Stimulated activated naive B cell treated with anti-CD40 and anti-IgM and Interleukin-4, amounts not matched to agents 10 μg/mL and 1 μg/mL and 100 μg/mL, for 72 hours (primary cell): Measurements from ENCODE around the gene NIT1.
A peak's percentile ranks its signal among the peaks of the same experiment; 100 is the strongest.
"Not testable (repeated sequence)": the region's sequence is repeated elsewhere in the genome, so short reads cannot be mapped to it uniquely, and the experiment has no call there.

Experiments
- ATAC-seq, 2 donors: fragments of 150-1000 bp; cut with Tn5 transposase; replicated peaks; 2 replicates each; pipeline ENCODE4 v1.10.0; 2021; ENCODE audit warnings: moderate library complexity in 1 of 2
- DNase-seq: peaks from one replicate; pipeline ENCODE4 v3.0.0; 2021
- H3K27ac Mint-ChIP-seq: one replicate; pipeline ENCODE4 v1.8.0; 2022; ENCODE audit warnings: mild to moderate bottlenecking, mixed read lengths
- H3K27me3 Mint-ChIP-seq, 2 donors: one replicate each; pipeline ENCODE4 v1.8.0; 2022; ENCODE audit warnings: mixed read lengths in 2 of 2
- H3K36me3 Mint-ChIP-seq, 2 donors: one replicate each; pipeline ENCODE4 v1.8.0; 2022; ENCODE audit warnings: mixed read lengths in 2 of 2, mild to moderate bottlenecking in 1 of 2
- H3K4me1 Mint-ChIP-seq, 2 donors: one replicate each; pipeline ENCODE4 v1.8.0; 2022; ENCODE audit warnings: mixed read lengths in 2 of 2, mild to moderate bottlenecking in 1 of 2
- H3K4me3 Mint-ChIP-seq, 2 donors: one replicate each; pipeline ENCODE4 v1.8.0; 2022; ENCODE audit warnings: mild to moderate bottlenecking in 2 of 2, mixed read lengths in 2 of 2, moderate library complexity in 1 of 2
- H3K9me3 Mint-ChIP-seq, 2 donors: one replicate each; pipeline ENCODE4 v1.8.0; 2022; ENCODE audit warnings: mixed read lengths in 2 of 2, mild to moderate bottlenecking in 1 of 2

NIT1 gene

GRCh38 chr1:161114556-161114955 is 3.3 kb upstream of the NIT1 start:
- ATAC-seq: no peak
- no peak for DNase-seq
- peaks cover 14 to 27% of the 10 kb centered on the region in 2 donors for H3K36me3 Mint-ChIP-seq
- H3K27ac Mint-ChIP-seq: no peak overlapping the region
- H3K9me3 Mint-ChIP-seq: no peaks in the 10 kb centered on the region
- peak overlapping the region in 1 of 2 donors; percentile 0 for H3K4me3 Mint-ChIP-seq
- no peaks in the 10 kb centered on the region for H3K27me3 Mint-ChIP-seq
- H3K4me1 Mint-ChIP-seq: peaks cover 35 to 68% of the 10 kb centered on the region in 2 donors

GRCh38 chr1:161115132-161115711 is 2.7 kb upstream of the NIT1 start:
- no peak for ATAC-seq
- peak overlapping the region in 1 of 2 donors; percentile 41 for H3K4me3 Mint-ChIP-seq

GRCh38 chr1:161115961-161116360 is 1.9 kb upstream of the NIT1 start:
- H3K9me3 Mint-ChIP-seq, H3K27me3 Mint-ChIP-seq, ATAC-seq, DNase-seq: not testable (repeated sequence)
- Mint-ChIP-seq H3K4me3 (peak overlapping the region; percentile 95 to 98), H3K4me1 (peaks cover 43 to 80% of the 10 kb centered on the region in 2 donors), H3K36me3 (peaks cover 16 to 38% of the 10 kb centered on the region in 2 donors), H3K27ac (peak overlapping the region; percentile 56)

More at GRCh38 chr1:161115132-161115711, 2.7 kb upstream of the NIT1 start:
- Mint-ChIP-seq H3K9me3 (no peaks in the 10 kb centered on the region), H3K4me1 (peaks cover 40 to 74% of the 10 kb centered on the region in 2 donors), H3K27me3 (no peaks in the 10 kb centered on the region), H3K36me3 (peaks cover 16 to 33% of the 10 kb centered on the region in 2 donors), H3K27ac (peak overlapping the region; percentile 28)
- DNase-seq: no peak

- Mint-ChIP-seq H3K4me3 (peak overlapping the region; percentile 95 to 98), H3K9me3 (no peaks in the 10 kb centered on the region), H3K36me3 (peaks cover 35 to 59% of the 10 kb centered on the region in 2 donors), H3K27ac (peak overlapping the region; percentile 95), H3K4me1 (peaks cover 38 to 78% of the 10 kb centered on the region in 2 donors), H3K27me3 (no peaks in the 10 kb centered on the region)
- DNase-seq: no peak
- peak; percentile 44 to 48 for ATAC-seq
Observed at GRCh38 chr1:161119092-161119903, 1.4 kb downstream of the NIT1 start.

- no peak for ATAC-seq
Observed at GRCh38 chr1:161121042-161121650, 3.2 kb downstream of the NIT1 start.

GRCh38 chr1:161121834-161122233 is 3.9 kb downstream of the NIT1 start:
- Mint-ChIP-seq H3K9me3 (no peaks in the 10 kb centered on the region), H3K4me3 (peak overlapping the region; percentile 48 to 57), H3K27ac (peak overlapping the region; percentile 84), H3K4me1 (peaks cover 39 to 68% of the 10 kb centered on the region in 2 donors), H3K36me3 (peaks cover 43 to 72% of the 10 kb centered on the region in 2 donors), H3K27me3 (no peaks in the 10 kb centered on the region)
- DNase-seq (no peak), ATAC-seq (peak; percentile 33 to 36)

More at GRCh38 chr1:161121042-161121650, 3.2 kb downstream of the NIT1 start:
- Mint-ChIP-seq H3K27me3 (no peaks in the 10 kb centered on the region), H3K9me3 (no peaks in the 10 kb centered on the region), H3K36me3 (peaks cover 42 to 67% of the 10 kb centered on the region in 2 donors), H3K4me1 (peaks cover 36 to 67% of the 10 kb centered on the region in 2 donors), H3K4me3 (peak overlapping the region; percentile 57 to 70), H3K27ac (peak overlapping the region; percentile 84)
- no peak for DNase-seq

GRCh38 chr1:161122967-161123366 is 5.1 kb downstream of the NIT1 start:
- no peak overlapping the region for H3K4me3 Mint-ChIP-seq
- peak overlapping the region; percentile 49 for H3K27ac Mint-ChIP-seq
- DNase-seq: no peak
- H3K9me3 Mint-ChIP-seq: no peaks in the 10 kb centered on the region
- no peak for ATAC-seq
- peaks cover 42 to 74% of the 10 kb centered on the region in 2 donors for H3K36me3 Mint-ChIP-seq
- no peaks in the 10 kb centered on the region for H3K27me3 Mint-ChIP-seq
- peaks cover 42 to 74% of the 10 kb centered on the region in 2 donors for H3K4me1 Mint-ChIP-seq

- Mint-ChIP-seq H3K27me3 (no peaks in the 10 kb centered on the region), H3K9me3 (no peaks in the 10 kb centered on the region), H3K4me3 (no peak overlapping the region), H3K4me1 (peaks cover 41 to 73% of the 10 kb centered on the region in 2 donors), H3K27ac (peak overlapping the region; percentile 54), H3K36me3 (peaks cover 38 to 57% of the 10 kb centered on the region in 2 donors)
- ATAC-seq: no peak
- DNase-seq: no peak
Observed at GRCh38 chr1:161127649-161128048, 9.7 kb downstream of the NIT1 start.

- no peak overlapping the region for H3K27ac Mint-ChIP-seq
- H3K27me3 Mint-ChIP-seq: no peaks in the 10 kb centered on the region
- H3K9me3 Mint-ChIP-seq: no peaks in the 10 kb centered on the region
- DNase-seq (no peak), ATAC-seq (no peak)
- H3K36me3 Mint-ChIP-seq: peaks cover 29 to 46% of the 10 kb centered on the region in 2 donors
- peaks cover 39 to 64% of the 10 kb centered on the region in 2 donors for H3K4me1 Mint-ChIP-seq
- no peak overlapping the region for H3K4me3 Mint-ChIP-seq
Observed at GRCh38 chr1:161128591-161129420, 10.9 kb downstream of the NIT1 start.

- no peak for ATAC-seq
- H3K36me3 Mint-ChIP-seq: peaks cover 24 to 40% of the 10 kb centered on the region in 2 donors
- H3K9me3 Mint-ChIP-seq: no peaks in the 10 kb centered on the region
- DNase-seq: no peak
- peaks cover 36 to 69% of the 10 kb centered on the region in 2 donors for H3K4me1 Mint-ChIP-seq
- no peaks in the 10 kb centered on the region for H3K27me3 Mint-ChIP-seq
- H3K27ac Mint-ChIP-seq: no peak overlapping the region
- no peak overlapping the region for H3K4me3 Mint-ChIP-seq
Observed at GRCh38 chr1:161130266-161130665, 12.4 kb downstream of the NIT1 start.

GRCh38 chr1:161131523-161132409 is 13.9 kb downstream of the NIT1 start:
- DNase-seq (no peak), ATAC-seq (peak in 1 of 2 donors; percentile 24)
- peaks cover 30 to 61% of the 10 kb centered on the region in 2 donors for H3K4me1 Mint-ChIP-seq
- H3K9me3 Mint-ChIP-seq: no peaks in the 10 kb centered on the region
- H3K27me3 Mint-ChIP-seq: no peaks in the 10 kb centered on the region
- H3K4me3 Mint-ChIP-seq: no peak overlapping the region
- no peak overlapping the region for H3K27ac Mint-ChIP-seq
- peaks cover 18 to 31% of the 10 kb centered on the region in 2 donors for H3K36me3 Mint-ChIP-seq

GRCh38 chr1:161132410-161133219 is 14.7 kb downstream of the NIT1 start, which contains the start of gene DEDD:
DEDD (minus strand) TSS chr1:161132667; CDS start chr1:161124462, 8,205 bp downstream.
- no peak within 1 kb of the TSS for H3K4me3 Mint-ChIP-seq
- peaks cover 18 to 25% of the 10 kb centered on the region in 2 donors for H3K36me3 Mint-ChIP-seq
- H3K27ac Mint-ChIP-seq: no peak within 1 kb of the TSS
- H3K9me3 Mint-ChIP-seq: no peaks in the 10 kb centered on the region
- peaks cover 28 to 55% of the 10 kb centered on the region in 2 donors for H3K4me1 Mint-ChIP-seq
- no peaks in the 10 kb centered on the region for H3K27me3 Mint-ChIP-seq
- ATAC-seq (peak; percentile 95), DNase-seq (peak; percentile 89)
